ENCODE data around the gene BAMBI. TPM values are rescaled to one million over a fixed set of nuclear protein-coding genes. Genes with fewer than 3 reads are reported as not detected.
A peak's percentile ranks its signal among the peaks of the same experiment; 100 is the strongest.

BAMBI gene
- total RNA-seq, 1 donor from 2014 or later, result 13.3 TPM

GRCh38 chr10:28674782-28675181 lies 2.5 kb upstream of the BAMBI start:
- Mint-ChIP-seq H3K27me3 (ENCODE audit: unreplicated experiment) (peaks cover 9% of the 10 kb centered on the region), H3K9me3 (ENCODE audit: unreplicated experiment) (no peaks in the 10 kb centered on the region), H3K36me3 (ENCODE audit: low read depth, unreplicated experiment) (peaks cover 4% of the 10 kb centered on the region), H3K27ac (ENCODE audit: unreplicated experiment) (no peak overlapping the region), H3K4me1 (ENCODE audit: unreplicated experiment) (peaks cover 13% of the 10 kb centered on the region), H3K4me3 (ENCODE audit: unreplicated experiment) (no peak overlapping the region)
- TF ChIP-seq CTCF (IDR thresholded peaks at IDR 0.05; ENCODE audit: unreplicated experiment), result no peak
- no peak for DNase-seq (ENCODE audit: low spot score)

GRCh38 chr10:28676326-28676967 lies 874 bp upstream of the BAMBI start:
- H3K4me1 Mint-ChIP-seq (ENCODE audit: unreplicated experiment), result peaks cover 28% of the 10 kb centered on the region

GRCh38 chr10:28677888-28678686 lies 766 bp downstream of the BAMBI start:
- Mint-ChIP-seq H3K4me1 (ENCODE audit: unreplicated experiment) (peaks cover 36% of the 10 kb centered on the region), H3K4me3 (ENCODE audit: unreplicated experiment) (peak overlapping the region; percentile 97), H3K27me3 (ENCODE audit: unreplicated experiment) (peaks cover 6% of the 10 kb centered on the region), H3K36me3 (ENCODE audit: low read depth, unreplicated experiment) (peaks cover 12% of the 10 kb centered on the region), H3K27ac (ENCODE audit: unreplicated experiment) (peak overlapping the region; percentile 87), H3K9me3 (ENCODE audit: unreplicated experiment) (no peaks in the 10 kb centered on the region)
- TF ChIP-seq CTCF (IDR thresholded peaks at IDR 0.05; ENCODE audit: unreplicated experiment), result no peak
- DNase-seq (ENCODE audit: low spot score), result peak; percentile 56

More at GRCh38 chr10:28676326-28676967, 874 bp upstream of the BAMBI start:
- TF ChIP-seq CTCF (IDR thresholded peaks at IDR 0.05; ENCODE audit: unreplicated experiment), result no peak
- Mint-ChIP-seq H3K27me3 (ENCODE audit: unreplicated experiment) (peaks cover 6% of the 10 kb centered on the region), H3K36me3 (ENCODE audit: low read depth, unreplicated experiment) (peaks cover 4% of the 10 kb centered on the region), H3K27ac (ENCODE audit: unreplicated experiment) (peak overlapping the region; percentile 61), H3K4me3 (ENCODE audit: unreplicated experiment) (peak overlapping the region; percentile 93), H3K9me3 (ENCODE audit: unreplicated experiment) (no peaks in the 10 kb centered on the region)
- peak; percentile 44 for DNase-seq (ENCODE audit: low spot score)

- TF ChIP-seq CTCF (IDR thresholded peaks at IDR 0.05; ENCODE audit: unreplicated experiment), result no peak
- Mint-ChIP-seq H3K9me3 (ENCODE audit: unreplicated experiment) (no peaks in the 10 kb centered on the region), H3K4me3 (ENCODE audit: unreplicated experiment) (peak overlapping the region; percentile 97), H3K36me3 (ENCODE audit: low read depth, unreplicated experiment) (peaks cover 12% of the 10 kb centered on the region), H3K27me3 (ENCODE audit: unreplicated experiment) (peaks cover 6% of the 10 kb centered on the region), H3K4me1 (ENCODE audit: unreplicated experiment) (peaks cover 36% of the 10 kb centered on the region), H3K27ac (ENCODE audit: unreplicated experiment) (peak overlapping the region; percentile 87)
- DNase-seq (ENCODE audit: low spot score), result no peak
Measured at GRCh38 chr10:28678687-28679457, 1.6 kb downstream of the BAMBI start.

All from endothelial cell (in vitro differentiated cells).